Ovary (tissue), 3 donors: ENCODE data around the gene FZD8.

Source experiments
- CTCF ChIP-seq, 3 donors: fragments of 450-650 bp in 2 of 3; fragments of 200-600 bp in 1 of 3; IDR thresholded peaks; one replicate each; pipeline versions ENCODE4 v1.5.1 to v1.8.0; 2016 to 2022; ENCODE audit warnings: antibody characterized with exemption in 3 of 3, mild to moderate bottlenecking in 1 of 3
- EP300 ChIP-seq: sonication (generic); formaldehyde crosslinking; IDR thresholded peaks from one replicate; pipeline ENCODE4 v1.6.1; 2017; ENCODE audit warnings: antibody characterized with exemption
- POLR2A ChIP-seq: fragments of 450-650 bp; IDR thresholded peaks from one replicate; pipeline ENCODE4 v1.6.1; 2017; ENCODE audit warnings: antibody characterized with exemption, mild to moderate bottlenecking, moderate library complexity
- donor health status: DM: no; HTN: no; CAD: no.

GRCh38 chr10:35606430-35606829, 35.7 kb downstream of the FZD8 start:
- TF ChIP-seq EP300 = no peak
- no peak for TF ChIP-seq POLR2A
- TF ChIP-seq CTCF (IDR thresholded peaks at IDR 0.05) = no peak
